PC-9 (cell line): Measurements from ENCODE around the gene KLK5. TPM values are rescaled to one million over a fixed set of nuclear protein-coding genes. Genes with fewer than 3 reads are reported as not detected.

ENCODE experiments used
- BruUV-seq: library from RNA; stranded (reverse); fragments of 400-500 nt; replicated peaks from 2 replicates; lab custom pipeline; 2021; lab: Mats Ljungman, UMichigan
- CTCF ChIA-PET: fragments of 300-600 bp; sonication (Branson Sonifier 250); formaldehyde crosslinking; loops from one replicate; lab custom pipeline; 2022; ENCODE audit warnings: antibody characterized with exemption; lab: Charles Lee
- POLR2A ChIA-PET: fragments of 300-600 bp; sonication (Branson Sonifier 250); formaldehyde crosslinking; loops from one replicate; lab custom pipeline; 2022; ENCODE audit warnings: antibody characterized with exemption; ENCODE audit not compliant: unreplicated experiment; lab: Charles Lee
- DNase-seq, 2 experiments: peaks; one replicate each; pipeline versions ENCODE4 v3.0.0 to v3.0.0-alpha.2; 2015 to 2022; ENCODE audit warnings: mixed read lengths in 1 of 2
- H2AFZ ChIP-seq: fragments of 200-600 bp; sonication (generic); 2 replicates; pipeline ENCODE4 v1.8.1; 2017; ENCODE audit warnings: antibody characterized with exemption
- H3F3A ChIP-seq: fragments of 200-600 bp; sonication (generic); 2 replicates; pipeline ENCODE4 v1.8.1; 2017; ENCODE audit warnings: antibody characterized with exemption, mild to moderate bottlenecking, low read depth; ENCODE audit not compliant: insufficient read depth
- H3K27ac ChIP-seq: fragments of 200-600 bp; sonication (generic); 2 replicates; pipeline ENCODE4 v1.6.1; 2016; ENCODE audit warnings: mixed run types
- H3K27me3 ChIP-seq: fragments of 200-600 bp; sonication (generic); 2 replicates; pipeline ENCODE4 v1.6.1; 2016; ENCODE audit warnings: low read depth, mixed run types; ENCODE audit not compliant: insufficient read depth
- H3K36me3 ChIP-seq: fragments of 200-600 bp; sonication (generic); 2 replicates; pipeline ENCODE4 v1.6.1; 2016; ENCODE audit warnings: low read depth, mixed run types
- H3K4me1 ChIP-seq: fragments of 200-600 bp; sonication (generic); replicated peaks from 2 replicates; pipeline ENCODE4 v1.6.1; 2016; ENCODE audit warnings: mixed run types; ENCODE audit not compliant: insufficient read depth
- H3K4me2 ChIP-seq: fragments of 200-600 bp; sonication (generic); 2 replicates; pipeline ENCODE4 v1.6.1; 2017; ENCODE audit warnings: mixed run types
- H3K4me3 ChIP-seq: fragments of 200-600 bp; sonication (generic); 2 replicates; pipeline ENCODE4 v1.6.1; 2016; ENCODE audit warnings: mixed run types
- H3K79me2 ChIP-seq: fragments of 200-600 bp; sonication (generic); 2 replicates; pipeline ENCODE4 v1.6.1; 2017; ENCODE audit warnings: low read depth, mixed run types
- H3K9me2 ChIP-seq: fragments of 200-600 bp; sonication (generic); 2 replicates; pipeline ENCODE4 v1.8.1; 2017; ENCODE audit warnings: mild to moderate bottlenecking; ENCODE audit not compliant: insufficient read depth
- H3K9me3 ChIP-seq: fragments of 200-600 bp; sonication (generic); 2 replicates; pipeline ENCODE4 v1.8.1; 2016; ENCODE audit warnings: low read depth; ENCODE audit not compliant: insufficient read depth
- H4K20me1 ChIP-seq: fragments of 200-600 bp; sonication (generic); 2 replicates; pipeline ENCODE4 v1.8.1; 2017; ENCODE audit not compliant: insufficient read depth
- EZH2 ChIP-seq: fragments of 200-600 bp; sonication (generic); IDR thresholded peaks from 2 replicates; pipeline ENCODE4 v1.8.0; 2017; ENCODE audit warnings: antibody characterized with exemption, low read depth
- intact Hi-C: fragments of 100-400 bp; cut with micrococcal nuclease; formaldehyde crosslinking; loops from one replicate; pipeline ENCODE4 v1.10.0; 2022; ENCODE audit not compliant: unreplicated experiment
- total RNA-seq: library from RNA; stranded (reverse); gene quantifications from 2 replicates; pipeline ENCODE4 v1.2.3, GENCODE V29; 2021
- TF ChIP-seq, protein P1 (sequence below): fragments of 200-600 bp; sonication (generic); conservative IDR thresholded peaks from 2 replicates; pipeline ENCODE4 v1.6.1; 2017; ENCODE audit warnings: mixed run types, antibody characterized with exemption, mild to moderate bottlenecking, moderate library complexity

KLK5 gene
- total RNA-seq, 1 experiment from 2014 or later, result 405 TPM

DNA sequence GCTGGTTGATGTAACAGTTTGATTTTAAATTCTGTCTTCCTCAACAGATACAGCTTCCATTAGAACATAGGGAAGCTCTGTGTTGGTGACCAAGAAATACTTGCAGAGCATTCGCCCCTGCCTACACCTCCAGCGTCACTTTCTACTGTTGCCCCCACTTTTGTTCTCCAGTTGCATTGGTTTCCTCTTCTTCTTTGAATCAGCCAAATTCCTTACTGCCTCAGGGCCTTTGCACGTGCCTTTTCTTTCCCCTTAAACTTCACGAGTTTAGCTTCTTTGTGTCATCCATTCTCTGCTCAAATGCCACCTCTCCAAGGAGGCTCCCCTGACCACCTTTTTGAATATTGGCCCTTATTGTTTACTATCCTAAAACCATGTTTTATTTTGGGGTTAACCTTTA, 5.7 kb downstream of the KLK5 start:
- intact Hi-C loops, result no loop called here
- no peaks in the 10 kb centered on the region for H3K9me2 ChIP-seq
- peaks cover 4% of the 10 kb centered on the region for H4K20me1 ChIP-seq
- no peak for DNase-seq
- no peak for TF ChIP-seq EZH2
- TF ChIP-seq, protein P1, sequence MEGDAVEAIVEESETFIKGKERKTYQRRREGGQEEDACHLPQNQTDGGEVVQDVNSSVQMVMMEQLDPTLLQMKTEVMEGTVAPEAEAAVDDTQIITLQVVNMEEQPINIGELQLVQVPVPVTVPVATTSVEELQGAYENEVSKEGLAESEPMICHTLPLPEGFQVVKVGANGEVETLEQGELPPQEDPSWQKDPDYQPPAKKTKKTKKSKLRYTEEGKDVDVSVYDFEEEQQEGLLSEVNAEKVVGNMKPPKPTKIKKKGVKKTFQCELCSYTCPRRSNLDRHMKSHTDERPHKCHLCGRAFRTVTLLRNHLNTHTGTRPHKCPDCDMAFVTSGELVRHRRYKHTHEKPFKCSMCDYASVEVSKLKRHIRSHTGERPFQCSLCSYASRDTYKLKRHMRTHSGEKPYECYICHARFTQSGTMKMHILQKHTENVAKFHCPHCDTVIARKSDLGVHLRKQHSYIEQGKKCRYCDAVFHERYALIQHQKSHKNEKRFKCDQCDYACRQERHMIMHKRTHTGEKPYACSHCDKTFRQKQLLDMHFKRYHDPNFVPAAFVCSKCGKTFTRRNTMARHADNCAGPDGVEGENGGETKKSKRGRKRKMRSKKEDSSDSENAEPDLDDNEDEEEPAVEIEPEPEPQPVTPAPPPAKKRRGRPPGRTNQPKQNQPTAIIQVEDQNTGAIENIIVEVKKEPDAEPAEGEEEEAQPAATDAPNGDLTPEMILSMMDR, result no peak
- peaks cover 57% of the 10 kb centered on the region for H3F3A ChIP-seq
- peaks cover 19% of the 10 kb centered on the region for H3K79me2 ChIP-seq
- H3K27ac ChIP-seq, result no peak overlapping the region
- no peaks in the 10 kb centered on the region for H3K27me3 ChIP-seq
- peaks cover 12% of the 10 kb centered on the region; the same call in 1 of the 2 replicates for H3K4me1 ChIP-seq
- BruUV-seq, result no TSS peak
- H2AFZ ChIP-seq, result no peak overlapping the region
- POLR2A ChIA-PET, result interaction anchor here (0.6 to 1.4 kb wide), 2 partner anchors 13 to 74 kb away, joined by 4 to 8 read pairs; no protein-coding TSS in a partner anchor
- peaks cover 14% of the 10 kb centered on the region for H3K36me3 ChIP-seq
- CTCF ChIA-PET, result no interaction called here
- no peak overlapping the region for H3K4me3 ChIP-seq
- no peaks in the 10 kb centered on the region for H3K9me3 ChIP-seq
- no peak overlapping the region for H3K4me2 ChIP-seq

DNA sequence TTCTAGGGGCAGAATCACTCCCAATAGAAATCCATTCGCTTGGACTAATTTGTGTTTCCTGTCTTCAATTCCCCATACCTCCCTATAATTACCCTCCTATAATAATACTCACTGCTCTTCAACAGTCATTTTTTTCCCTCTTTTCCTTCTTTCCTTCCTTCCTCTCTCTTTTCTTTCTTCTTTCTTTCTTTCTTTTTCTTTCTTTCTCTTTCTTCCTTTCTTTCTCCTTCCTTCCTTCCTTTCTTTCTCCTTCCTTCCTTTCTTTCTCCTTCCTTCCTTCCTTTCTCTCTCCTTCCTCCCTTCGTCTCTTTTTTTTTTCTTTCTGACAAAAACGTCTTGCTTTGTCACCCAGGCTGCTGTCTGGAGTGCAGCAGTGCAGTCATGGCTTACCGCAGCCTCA, 8.0 kb downstream of the KLK5 start:
- intact Hi-C loops, result no loop called here
- no peaks in the 10 kb centered on the region for H3K9me2 ChIP-seq
- BruUV-seq, result no TSS peak
- no peak for TF ChIP-seq EZH2
- TF ChIP-seq, protein P1, result no peak
- POLR2A ChIA-PET, result no interaction called here
- peaks cover 8% of the 10 kb centered on the region; the same call in 1 of the 2 replicates for H3K4me1 ChIP-seq
- no peaks in the 10 kb centered on the region for H3K9me3 ChIP-seq
- H3F3A ChIP-seq, result peaks cover 52% of the 10 kb centered on the region
- H3K79me2 ChIP-seq, result 0 out of 2 replicates have a peak, but pooled peaks cover under 1% of the 10 kb centered on the region
- no peak for DNase-seq
- no peak overlapping the region for H3K4me2 ChIP-seq
- H4K20me1 ChIP-seq, result peaks cover 4% of the 10 kb centered on the region
- CTCF ChIA-PET, result no interaction called here
- no peaks in the 10 kb centered on the region for H3K27me3 ChIP-seq
- no peak overlapping the region for H3K4me3 ChIP-seq
- no peak overlapping the region for H3K27ac ChIP-seq
- peaks cover 14% of the 10 kb centered on the region for H3K36me3 ChIP-seq
- no peak overlapping the region for H2AFZ ChIP-seq

DNA sequence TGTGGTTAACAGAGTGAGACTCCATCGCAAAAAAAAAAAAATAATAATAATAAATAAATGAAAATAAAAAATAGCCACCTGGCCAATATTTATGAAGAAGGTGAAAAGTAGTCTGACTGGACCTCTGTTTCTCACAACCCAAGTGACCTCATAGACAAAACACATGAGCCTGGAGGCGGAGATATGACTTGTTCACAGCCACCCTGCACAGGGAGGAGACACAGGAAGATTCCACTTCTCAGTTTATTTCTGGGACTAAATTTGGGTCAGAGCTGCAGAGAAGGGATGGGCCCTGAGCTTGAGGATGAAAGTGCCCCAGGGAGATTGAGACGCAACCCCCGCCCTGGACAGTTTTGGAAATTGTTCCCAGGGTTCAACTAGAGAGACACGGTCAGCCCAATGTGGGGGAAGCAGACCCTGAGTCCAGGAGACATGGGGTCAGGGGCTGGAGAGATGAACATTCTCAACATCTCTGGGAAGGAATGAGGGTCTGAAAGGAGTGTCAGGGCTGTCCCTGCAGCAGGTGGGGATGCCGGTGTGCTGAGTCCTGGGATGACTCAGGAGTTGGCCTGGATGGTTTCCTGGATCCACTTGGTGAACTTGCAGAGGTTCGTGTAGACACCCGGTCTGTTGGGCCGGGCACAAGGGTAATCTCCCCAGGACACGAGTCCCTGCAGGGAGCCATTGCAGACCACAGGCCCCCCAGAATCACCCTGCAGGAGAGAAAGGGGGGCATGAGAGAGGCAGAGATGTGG, 9.6 kb downstream of the KLK5 start:
- peaks cover 4% of the 10 kb centered on the region for H4K20me1 ChIP-seq
- no peak for TF ChIP-seq EZH2
- TF ChIP-seq, protein P1, result no peak
- CTCF ChIA-PET, result interaction anchor here (0.6 kb wide), 1 partner anchor 467 kb away, joined by 3 read pairs; the partner anchor contains the start of gene EMC10
- no peaks in the 10 kb centered on the region for H3K9me2 ChIP-seq
- no peak overlapping the region for H2AFZ ChIP-seq
- no peak overlapping the region for H3K27ac ChIP-seq
- peaks cover 8% of the 10 kb centered on the region; the same call in 1 of the 2 replicates for H3K4me1 ChIP-seq
- DNase-seq, result peak in 1 of 2 experiments; percentile 38
- H3F3A ChIP-seq, result peaks cover 47% of the 10 kb centered on the region
- POLR2A ChIA-PET, result interaction anchor here (0.6 kb wide), 1 partner anchor 58 kb away, joined by 7 read pairs; the partner anchor contains the start of gene KLK8
- BruUV-seq, result TSS peak; percentile 48
- no peaks in the 10 kb centered on the region for H3K27me3 ChIP-seq
- no peaks in the 10 kb centered on the region for H3K79me2 ChIP-seq
- no peak overlapping the region for H3K4me2 ChIP-seq
- H3K9me3 ChIP-seq, result no peaks in the 10 kb centered on the region
- peaks cover 14% of the 10 kb centered on the region for H3K36me3 ChIP-seq
- no peak overlapping the region for H3K4me3 ChIP-seq
- intact Hi-C loops, result no loop called here
